Cerebellar cortex (tissue), 1 donor: ENCODE data around the gene NUDCD3.

Source experiments
- DNase-seq: peaks from one replicate; pipeline ENCODE4 v3.0.0-alpha.2; 2015; ENCODE audit warnings: low spot score

NUDCD3 gene

GRCh38 chr7:44382459-44383265 is 107.8 kb downstream of the NUDCD3 start:
- DNase-seq: peak; percentile 22

DNA sequence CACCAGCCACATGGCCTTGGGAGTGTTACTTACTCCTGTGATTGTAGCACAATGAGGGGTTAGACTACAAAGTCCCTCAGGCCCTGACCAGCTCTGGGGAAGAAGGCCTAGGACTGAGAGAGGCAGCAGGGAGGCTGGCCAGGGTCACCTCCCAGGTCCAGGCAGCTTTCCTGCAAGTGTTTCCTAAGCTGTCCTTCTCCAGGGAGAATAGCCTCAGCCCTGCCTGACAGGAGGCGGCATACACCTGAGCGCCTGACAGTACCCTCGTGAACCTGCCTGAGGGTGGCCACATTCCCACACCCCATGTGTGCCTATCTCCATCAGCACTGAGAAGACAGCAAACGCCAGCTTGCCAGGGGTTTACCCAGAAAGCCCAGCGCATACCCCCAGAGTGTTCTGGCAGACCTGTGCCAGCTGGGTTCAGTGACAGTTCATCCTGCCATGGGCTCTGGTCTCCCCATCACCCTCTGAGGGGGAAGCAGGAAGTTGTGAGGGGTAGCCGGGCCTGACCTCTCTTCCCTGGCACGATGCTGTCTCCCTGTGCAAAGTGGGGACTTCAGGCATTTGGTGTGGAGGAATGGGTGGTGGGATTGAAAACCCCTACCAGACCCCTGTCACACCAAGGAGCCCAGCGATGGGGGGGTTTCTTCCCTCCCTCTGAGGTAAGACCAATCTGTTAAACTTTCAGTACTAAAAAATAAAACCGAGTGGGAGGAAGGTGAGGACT is 108.8 kb downstream of the NUDCD3 start:
- DNase-seq: no peak

- no peak for DNase-seq
Observed at GRCh38 chr7:44380831-44381493, 109.5 kb downstream of the NUDCD3 start.

- no peak for DNase-seq
Observed at GRCh38 chr7:44380189-44380830, 110.1 kb downstream of the NUDCD3 start.

GRCh38 chr7:44379366-44380188 is 110.9 kb downstream of the NUDCD3 start:
- DNase-seq: no peak

DNA sequence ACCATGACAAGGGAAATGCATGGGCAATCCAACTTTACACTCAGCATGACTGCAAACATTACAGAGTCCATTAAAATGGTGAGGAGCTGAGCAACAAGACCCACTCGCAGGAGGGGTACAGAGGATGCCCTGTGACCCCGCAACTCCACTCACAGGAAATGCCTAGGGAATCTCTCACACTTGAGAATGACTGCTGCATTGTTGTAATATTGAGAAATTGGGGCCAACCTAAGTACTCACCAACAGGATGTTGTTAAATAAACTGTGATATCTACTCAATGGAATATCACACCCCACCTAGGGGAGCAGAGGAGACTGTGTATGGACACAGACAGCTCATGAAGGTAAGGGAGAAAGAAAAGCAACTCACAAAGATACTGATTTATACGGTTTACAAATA is 111.7 kb downstream of the NUDCD3 start:
- no peak for DNase-seq

DNA sequence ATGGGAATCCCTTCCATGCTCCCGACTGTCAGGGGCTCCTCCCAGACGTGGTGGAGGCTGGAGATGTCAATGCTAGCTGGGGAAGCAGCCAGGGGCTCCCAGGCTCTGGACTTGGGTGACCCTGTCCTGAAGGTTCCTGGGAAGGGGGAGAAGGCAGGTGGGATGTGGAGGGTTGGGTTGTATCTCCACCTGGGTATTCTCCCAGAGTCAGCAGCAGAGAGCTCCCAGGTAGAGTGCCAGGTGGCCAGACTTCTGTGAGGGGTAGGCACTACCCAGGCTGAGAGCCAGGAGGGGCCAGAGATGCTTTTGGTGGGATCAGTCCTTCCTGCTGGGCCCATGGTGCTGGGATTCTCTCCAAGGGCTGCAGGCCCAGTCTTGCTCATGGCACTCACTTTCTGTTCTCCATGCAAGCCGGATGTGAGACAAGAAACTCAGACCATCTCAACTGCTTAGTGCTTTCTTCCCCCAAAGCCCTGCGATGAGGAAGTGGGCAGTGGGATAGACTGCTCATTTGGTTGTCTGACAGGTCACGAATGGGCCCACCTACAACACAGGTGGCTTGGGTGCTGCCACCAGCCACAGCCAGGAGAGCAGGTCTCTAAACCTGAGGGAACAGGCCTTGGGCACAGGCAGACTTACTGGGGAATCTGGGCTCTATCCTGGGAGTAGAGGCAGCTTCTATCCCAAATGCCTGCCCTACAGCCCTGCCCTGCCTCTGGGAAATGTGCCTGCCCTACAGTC is 112.6 kb downstream of the NUDCD3 start:
- DNase-seq: no peak

DNA sequence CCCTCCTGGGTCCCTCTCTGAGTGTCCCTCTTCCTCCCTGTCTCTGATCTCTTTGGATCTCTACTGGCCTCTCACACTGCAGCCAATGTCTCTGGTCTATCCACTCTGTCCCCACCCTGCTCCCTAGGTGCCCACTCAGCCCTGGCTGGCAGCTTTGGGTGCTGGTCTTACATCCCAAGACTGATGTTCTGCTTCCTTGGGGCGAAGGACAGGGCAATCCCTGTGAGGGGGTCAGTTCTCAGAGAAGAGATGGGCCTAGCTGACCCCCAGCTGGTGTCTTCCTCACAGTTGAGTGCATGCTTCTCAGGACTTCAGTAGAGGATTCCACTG is 113.4 kb downstream of the NUDCD3 start:
- DNase-seq: no peak

- DNase-seq: no peak
Observed at GRCh38 chr7:44376429-44377133, 113.9 kb downstream of the NUDCD3 start.

DNA sequence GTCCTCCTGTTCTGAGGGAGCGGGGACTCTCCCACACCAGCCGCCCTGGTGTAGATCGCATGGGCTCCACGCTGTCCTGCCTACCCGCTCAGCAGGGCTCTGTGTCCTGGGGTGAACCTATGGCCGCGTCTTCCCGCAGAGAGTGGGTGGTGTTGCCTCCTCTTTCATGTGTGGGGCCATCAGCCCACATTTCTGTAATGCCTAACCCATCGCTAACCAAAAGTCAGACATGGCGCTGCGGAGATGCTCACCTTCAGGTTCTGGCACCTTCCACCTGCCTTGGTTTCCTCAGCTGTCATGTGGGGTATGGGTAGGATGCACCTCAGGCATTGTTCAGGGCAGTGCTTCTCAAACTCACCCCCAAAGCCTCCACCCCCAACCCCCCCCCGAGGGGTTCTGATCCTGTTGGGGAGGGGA is 114.5 kb downstream of the NUDCD3 start:
- DNase-seq: no peak

DNA sequence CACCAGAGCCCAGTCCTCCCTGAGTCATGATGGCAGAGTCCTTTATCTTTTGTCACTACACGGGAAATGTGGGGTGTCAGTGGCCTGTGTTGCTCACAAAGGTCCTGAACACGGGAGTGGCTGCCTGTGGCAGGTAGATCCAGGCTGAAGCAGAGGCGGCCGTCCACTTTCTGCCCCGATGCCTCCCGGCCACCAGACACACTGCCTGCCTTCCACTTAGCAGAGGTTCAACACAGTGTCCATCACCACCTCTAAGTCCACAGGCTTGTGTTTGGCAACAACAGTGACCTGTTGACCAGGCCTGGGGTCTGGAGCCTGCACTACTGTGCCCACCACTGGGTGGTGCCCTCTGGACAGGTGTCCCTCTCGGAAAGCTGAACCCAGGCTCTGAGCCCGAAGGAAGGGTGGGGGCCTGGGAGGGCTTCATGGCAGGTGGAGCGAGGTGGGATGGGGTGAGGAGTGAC is 115.2 kb downstream of the NUDCD3 start:
- DNase-seq: no peak

DNA sequence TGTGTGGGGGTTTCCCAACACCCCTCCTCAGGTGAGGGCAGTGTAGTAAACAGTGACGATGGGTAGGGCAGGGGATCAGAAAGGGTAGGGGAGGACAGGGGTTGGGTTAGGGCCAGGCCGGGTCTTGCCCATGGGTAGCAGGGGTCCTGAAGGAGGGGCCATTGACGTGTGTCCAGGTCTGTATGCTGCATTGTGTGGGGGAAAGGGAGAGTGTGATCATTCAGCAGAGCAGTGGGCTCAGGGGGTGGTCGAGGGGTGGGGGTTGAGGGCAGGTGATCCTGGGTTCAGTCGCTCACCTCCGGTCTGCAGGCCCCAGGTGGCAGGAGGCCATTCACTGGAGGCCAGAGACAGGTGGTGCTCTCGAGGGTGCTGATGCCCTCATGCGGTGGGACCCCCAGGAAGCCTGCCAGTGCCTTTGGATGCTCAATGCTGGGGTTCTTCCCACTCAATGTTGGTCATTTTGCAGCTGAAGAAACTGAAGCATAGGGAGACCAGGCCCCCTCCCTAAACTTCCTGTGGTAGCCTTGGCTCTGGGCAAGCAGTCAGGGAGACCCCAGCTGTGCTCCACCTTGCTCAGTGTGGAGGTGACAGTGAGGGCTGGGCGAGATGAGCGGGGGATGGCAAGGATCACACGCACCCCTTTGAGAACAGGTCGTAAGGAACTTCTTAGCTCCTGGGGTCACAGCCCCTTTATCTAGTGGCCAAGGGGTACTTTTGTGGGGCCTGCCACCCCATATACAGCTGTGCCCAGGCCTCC is 116.3 kb downstream of the NUDCD3 start:
- no peak for DNase-seq

GRCh38 chr7:44373418-44373740 is 117.1 kb downstream of the NUDCD3 start:
- DNase-seq: no peak

DNA sequence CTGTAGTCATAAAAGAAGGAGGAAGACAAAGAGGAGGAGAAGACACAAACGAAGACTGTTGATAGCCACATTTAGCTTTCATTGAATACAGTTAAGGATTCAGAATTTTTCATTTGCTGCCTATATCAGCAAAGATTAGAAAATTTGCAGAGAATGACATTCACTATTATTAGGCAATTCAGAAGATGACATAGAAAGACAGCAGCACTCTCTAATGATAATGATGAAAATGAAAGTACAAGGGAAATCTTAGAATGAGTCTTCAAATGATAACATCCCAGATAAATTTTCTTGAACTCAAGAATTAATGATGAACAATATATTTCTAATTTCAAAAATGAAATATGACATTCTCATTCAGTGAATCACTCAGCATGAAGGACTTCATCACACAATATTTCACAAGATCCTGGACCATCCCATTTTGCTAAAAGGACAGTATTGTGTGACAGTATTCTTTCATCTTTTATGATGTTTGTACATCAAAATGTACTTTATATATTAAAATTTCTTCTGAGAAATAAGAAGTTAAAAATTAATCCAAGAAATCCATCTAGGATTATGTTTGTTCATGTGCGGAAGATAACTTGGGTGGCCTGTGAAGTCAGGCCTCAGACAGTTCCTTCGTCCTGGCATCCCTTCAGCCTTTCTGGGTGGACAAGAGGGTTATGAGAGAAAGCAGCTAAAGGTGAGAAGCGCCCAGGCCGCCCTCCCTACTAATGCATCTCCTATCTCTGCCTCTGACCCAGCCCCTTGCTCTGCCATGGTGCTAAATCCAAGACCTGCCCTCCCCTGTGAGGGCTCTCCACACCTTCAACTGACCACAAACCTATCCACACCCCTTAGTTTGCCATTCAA is 117.7 kb downstream of the NUDCD3 start:
- DNase-seq: no peak

DNA sequence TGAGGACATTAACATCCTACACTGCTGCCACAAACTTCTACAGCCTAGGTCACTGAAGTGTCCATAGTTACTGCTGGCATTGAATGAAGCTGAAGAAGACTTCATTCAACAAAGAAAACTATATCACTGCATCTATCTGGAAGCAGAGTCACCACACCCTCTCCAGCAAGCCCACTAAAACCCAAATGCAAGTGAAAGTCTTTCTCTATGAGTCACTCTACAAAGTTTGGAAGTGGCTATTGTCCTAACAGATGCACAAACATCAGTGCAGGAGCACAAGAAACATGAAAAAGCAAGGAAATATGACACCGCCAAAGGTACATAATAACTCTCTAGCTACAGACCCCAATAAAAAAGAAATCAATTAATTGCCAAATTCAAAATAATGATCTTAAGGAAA is 121.6 kb downstream of the NUDCD3 start:
- no peak for DNase-seq

- DNase-seq: no peak
Observed at GRCh38 chr7:44368455-44368854, 122.0 kb downstream of the NUDCD3 start.

DNA sequence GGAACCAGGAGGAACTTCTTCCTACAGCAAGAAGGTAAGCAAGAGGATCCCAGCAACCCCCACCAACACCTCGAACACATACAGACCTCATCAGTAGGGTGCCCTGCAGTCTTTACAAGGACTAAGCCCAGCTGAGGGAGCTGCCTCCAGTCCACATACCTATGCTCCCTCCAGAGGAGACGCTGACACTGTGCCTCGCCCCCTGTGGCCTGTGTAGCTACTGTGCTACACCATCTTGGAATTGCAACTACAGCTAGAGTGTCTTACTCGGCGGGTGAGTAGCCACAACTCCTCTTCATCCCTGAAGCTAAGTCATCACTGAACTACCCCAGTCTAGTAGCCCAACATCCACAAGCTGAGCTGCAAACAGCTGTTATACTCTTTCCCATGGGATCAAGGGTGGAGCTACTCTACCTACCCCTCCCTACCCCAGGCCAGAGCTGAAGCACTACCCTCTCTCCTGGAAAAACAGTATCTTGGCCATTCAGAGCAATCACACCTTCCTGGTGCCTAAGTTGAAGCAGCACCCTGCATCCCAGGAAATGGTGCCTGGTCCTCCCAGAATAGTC is 122.9 kb downstream of the NUDCD3 start:
- no peak for DNase-seq

DNA sequence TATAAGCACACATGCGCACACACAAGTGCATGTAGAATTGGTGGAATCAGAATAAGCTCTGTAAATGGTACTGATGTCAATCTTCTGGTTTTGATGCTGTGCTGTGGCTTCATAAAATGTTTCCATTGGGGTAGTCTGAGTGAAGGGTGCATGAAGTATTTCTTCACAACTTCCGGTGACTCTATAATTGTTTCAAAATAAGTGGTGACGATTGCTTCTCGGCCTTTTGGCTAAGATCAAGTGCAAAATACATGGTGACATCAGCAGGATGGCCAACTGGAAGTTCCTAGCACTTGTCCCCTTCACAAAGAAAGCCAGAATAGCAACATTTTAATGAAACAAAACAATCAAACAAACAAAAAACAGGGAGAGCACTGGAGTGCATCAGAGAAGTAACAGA is 123.5 kb downstream of the NUDCD3 start:
- DNase-seq: no peak
